ENCODE measurements around the gene PDE4B.

PDE4B gene

DNA sequence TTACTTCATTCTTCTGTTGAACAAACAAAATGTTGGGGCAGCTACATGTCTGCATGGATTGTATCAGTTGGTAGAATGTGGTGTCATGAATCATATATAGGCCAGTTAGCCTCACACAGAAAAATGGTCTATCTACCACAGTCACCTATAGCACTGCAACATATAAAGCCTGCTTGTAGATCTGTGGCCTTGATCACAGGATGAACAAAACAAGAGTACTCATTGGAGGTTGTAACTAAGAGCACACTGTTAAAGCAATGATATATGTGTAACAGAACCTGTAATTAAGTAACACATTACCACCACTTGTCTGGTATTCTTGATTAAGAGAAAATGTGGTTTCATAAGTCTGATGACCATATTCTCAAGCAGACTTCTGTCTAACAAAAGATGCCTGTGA is 573.9 kb downstream of the PDE4B start:
- no peaks in the 10 kb centered on the region for H4K20me1 ChIP-seq (ENCODE audit: insufficient read depth, low read length, poor library complexity, severe bottlenecking)
- H3K9me2 ChIP-seq (replicated peaks; ENCODE audit: low read depth, low read length): no peaks in the 10 kb centered on the region
- no peaks in the 10 kb centered on the region for H3K27me3 ChIP-seq (ENCODE audit: insufficient read depth, low read length, poor library complexity, severe bottlenecking)
- no peak overlapping the region for H3K4me2 ChIP-seq (ENCODE audit: low read depth, low read length, poor library complexity, severe bottlenecking)
- no peak overlapping the region for H3K9ac ChIP-seq (ENCODE audit: low read depth, low read length, poor library complexity, severe bottlenecking)
- no peak overlapping the region for H2AFZ ChIP-seq (ENCODE audit: low read length)
- no peaks in the 10 kb centered on the region for H3K79me2 ChIP-seq (ENCODE audit: insufficient read depth, low read length)
- no peak overlapping the region for H3K4me3 ChIP-seq (ENCODE audit: low read length, poor library complexity, severe bottlenecking)
- TF ChIP-seq, protein P1, sequence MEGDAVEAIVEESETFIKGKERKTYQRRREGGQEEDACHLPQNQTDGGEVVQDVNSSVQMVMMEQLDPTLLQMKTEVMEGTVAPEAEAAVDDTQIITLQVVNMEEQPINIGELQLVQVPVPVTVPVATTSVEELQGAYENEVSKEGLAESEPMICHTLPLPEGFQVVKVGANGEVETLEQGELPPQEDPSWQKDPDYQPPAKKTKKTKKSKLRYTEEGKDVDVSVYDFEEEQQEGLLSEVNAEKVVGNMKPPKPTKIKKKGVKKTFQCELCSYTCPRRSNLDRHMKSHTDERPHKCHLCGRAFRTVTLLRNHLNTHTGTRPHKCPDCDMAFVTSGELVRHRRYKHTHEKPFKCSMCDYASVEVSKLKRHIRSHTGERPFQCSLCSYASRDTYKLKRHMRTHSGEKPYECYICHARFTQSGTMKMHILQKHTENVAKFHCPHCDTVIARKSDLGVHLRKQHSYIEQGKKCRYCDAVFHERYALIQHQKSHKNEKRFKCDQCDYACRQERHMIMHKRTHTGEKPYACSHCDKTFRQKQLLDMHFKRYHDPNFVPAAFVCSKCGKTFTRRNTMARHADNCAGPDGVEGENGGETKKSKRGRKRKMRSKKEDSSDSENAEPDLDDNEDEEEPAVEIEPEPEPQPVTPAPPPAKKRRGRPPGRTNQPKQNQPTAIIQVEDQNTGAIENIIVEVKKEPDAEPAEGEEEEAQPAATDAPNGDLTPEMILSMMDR (conservative IDR thresholded peaks at IDR 0.05; ENCODE audit: low read length): no peak
- TF ChIP-seq EZH2phosphoT487 (IDR thresholded peaks at IDR 0.05; ENCODE audit: borderline replicate concordance): no peak
- no peaks in the 10 kb centered on the region for H3K9me3 ChIP-seq (ENCODE audit: insufficient read depth, low read depth, low read length)
- peaks cover 60% of the 10 kb centered on the region; the same call in 1 of the 2 replicates for H3K36me3 ChIP-seq (ENCODE audit: insufficient read depth, low read length)
- no peaks in the 10 kb centered on the region for H3F3A ChIP-seq (ENCODE audit: low read depth)
- peaks cover 30% of the 10 kb centered on the region for H3K4me1 ChIP-seq (ENCODE audit: insufficient read depth, low read length, poor library complexity, severe bottlenecking)

DNA sequence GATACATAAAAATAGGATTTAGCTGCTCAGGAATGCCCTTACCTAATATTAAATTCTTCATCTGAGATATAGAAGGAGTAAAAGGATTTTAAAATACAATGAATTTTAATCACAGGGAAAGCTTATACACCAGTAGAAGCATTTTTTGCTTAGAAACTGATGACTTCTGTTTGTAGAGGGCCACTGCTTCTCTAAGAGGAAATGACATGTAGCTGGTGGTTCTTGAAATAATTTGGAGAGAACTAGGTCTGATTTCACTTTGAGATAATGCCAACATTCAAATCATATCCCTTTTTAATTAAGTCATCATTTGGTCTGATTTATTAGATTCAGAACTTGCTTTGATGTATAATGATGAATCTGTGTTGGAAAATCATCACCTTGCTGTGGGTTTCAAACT is 574.7 kb downstream of the PDE4B start:
- TF ChIP-seq EZH2phosphoT487 (IDR thresholded peaks at IDR 0.05; ENCODE audit: borderline replicate concordance): no peak
- TF ChIP-seq, protein P1 (conservative IDR thresholded peaks at IDR 0.05; ENCODE audit: low read length): no peak
- no peak overlapping the region for H3K9ac ChIP-seq (ENCODE audit: low read depth, low read length, poor library complexity, severe bottlenecking)

DNA sequence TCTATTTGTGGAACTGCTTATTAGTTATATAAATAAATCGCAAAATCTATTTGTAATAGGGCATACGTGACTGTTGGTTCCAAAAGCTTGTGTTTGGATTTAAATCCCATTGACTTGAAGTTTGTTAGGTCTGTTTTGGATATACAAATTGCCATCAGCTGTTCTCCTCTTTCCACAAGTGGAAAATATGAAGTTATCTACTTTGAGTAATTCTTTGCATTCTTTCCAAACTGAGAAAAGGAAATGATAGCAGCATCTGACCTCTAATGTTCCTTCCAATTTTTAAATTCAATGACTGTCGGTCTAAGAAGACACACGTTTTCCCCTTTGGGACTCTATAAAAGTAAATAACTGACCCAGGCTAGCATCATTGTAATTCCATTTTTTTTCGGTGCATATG is 575.6 kb downstream of the PDE4B start:
- Histone ChIP-seq H3K79me2 (ENCODE audit: insufficient read depth, low read length) (no peaks in the 10 kb centered on the region), H3K36me3 (ENCODE audit: insufficient read depth, low read length) (peaks cover 51% of the 10 kb centered on the region; the same call in 1 of the 2 replicates), H3F3A (ENCODE audit: low read depth) (no peaks in the 10 kb centered on the region; the same call in 1 of the 2 replicates)

More for the DNA sequence above, 574.7 kb downstream of the PDE4B start:
- Histone ChIP-seq H3K4me1 (ENCODE audit: insufficient read depth, low read length, poor library complexity, severe bottlenecking) (peaks cover 37% of the 10 kb centered on the region), H3K79me2 (ENCODE audit: insufficient read depth, low read length) (no peaks in the 10 kb centered on the region), H3K36me3 (ENCODE audit: insufficient read depth, low read length) (peaks cover 60% of the 10 kb centered on the region; the same call in 1 of the 2 replicates), H3K4me3 (ENCODE audit: low read length, poor library complexity, severe bottlenecking) (no peak overlapping the region), H3K9me2 (replicated peaks; ENCODE audit: low read depth, low read length) (no peaks in the 10 kb centered on the region), H3K9me3 (ENCODE audit: insufficient read depth, low read depth, low read length) (no peaks in the 10 kb centered on the region), H3K27me3 (ENCODE audit: insufficient read depth, low read length, poor library complexity, severe bottlenecking) (no peaks in the 10 kb centered on the region), H3F3A (ENCODE audit: low read depth) (no peaks in the 10 kb centered on the region), H3K4me2 (ENCODE audit: low read depth, low read length, poor library complexity, severe bottlenecking) (no peak overlapping the region), H4K20me1 (ENCODE audit: insufficient read depth, low read length, poor library complexity, severe bottlenecking) (no peaks in the 10 kb centered on the region), H2AFZ (ENCODE audit: low read length) (no peak overlapping the region)

More for the DNA sequence above, 575.6 kb downstream of the PDE4B start:
- no peak overlapping the region for H3K4me2 ChIP-seq (ENCODE audit: low read depth, low read length, poor library complexity, severe bottlenecking)
- no peak overlapping the region for H2AFZ ChIP-seq (ENCODE audit: low read length)
- no peaks in the 10 kb centered on the region for H3K9me2 ChIP-seq (replicated peaks; ENCODE audit: low read depth, low read length)
- H4K20me1 ChIP-seq (ENCODE audit: insufficient read depth, low read length, poor library complexity, severe bottlenecking): no peaks in the 10 kb centered on the region
- peaks cover 46% of the 10 kb centered on the region for H3K4me1 ChIP-seq (ENCODE audit: insufficient read depth, low read length, poor library complexity, severe bottlenecking)
- H3K9me3 ChIP-seq (ENCODE audit: insufficient read depth, low read depth, low read length): no peaks in the 10 kb centered on the region
- H3K9ac ChIP-seq (ENCODE audit: low read depth, low read length, poor library complexity, severe bottlenecking): no peak overlapping the region
- no peak for TF ChIP-seq EZH2phosphoT487 (IDR thresholded peaks at IDR 0.05; ENCODE audit: borderline replicate concordance)
- TF ChIP-seq, protein P1 (conservative IDR thresholded peaks at IDR 0.05; ENCODE audit: low read length): no peak
- H3K4me3 ChIP-seq (ENCODE audit: low read length, poor library complexity, severe bottlenecking): no peak overlapping the region
- H3K27me3 ChIP-seq (ENCODE audit: insufficient read depth, low read length, poor library complexity, severe bottlenecking): no peaks in the 10 kb centered on the region

Data from Loucy (cell line).